Aorta (tissue), 5 donors: ENCODE measurements around the gene TUSC2. TPM values are rescaled to one million over a fixed set of nuclear protein-coding genes. Genes with fewer than 3 reads are reported as not detected.

Experiments
- ATAC-seq: fragments of 200-7000 bp; cut with Tn5 transposase; one replicate; pipeline ENCODE4 v1.9.1; 2022; ENCODE audit warnings: moderate library complexity; ENCODE audit not compliant: low FRiP score
- DNase-seq, 2 donors: peaks; one replicate each; pipeline ENCODE4 v3.0.0-alpha.2; 2020
- H3K27ac ChIP-seq, 2 donors: one replicate each; pipeline ENCODE4 v1.5.1; 2013; ENCODE audit warnings: low read length in 2 of 2, mild to moderate bottlenecking in 2 of 2, moderate library complexity in 2 of 2, control low read depth in 1 of 2, inconsistent platforms in 1 of 2, low read depth in 1 of 2
- H3K27me3 ChIP-seq, 2 donors: one replicate each; pipeline ENCODE4 v1.6.1; 2013; ENCODE audit warnings: control low read depth in 1 of 2, low read length in 1 of 2, mild to moderate bottlenecking in 1 of 2, moderate library complexity in 1 of 2; ENCODE audit not compliant: insufficient read depth in 2 of 2, control insufficient read depth in 1 of 2
- H3K36me3 ChIP-seq, 2 donors: one replicate each; pipeline ENCODE4 v1.6.1; 2013; ENCODE audit warnings: control low read depth in 1 of 2, low read length in 1 of 2, mild to moderate bottlenecking in 1 of 2; ENCODE audit not compliant: insufficient read depth in 2 of 2, control insufficient read depth in 1 of 2
- H3K4me1 ChIP-seq, 2 donors: one replicate each; pipeline ENCODE4 v1.6.1; 2013; ENCODE audit warnings: low read length in 2 of 2, control low read depth in 1 of 2, mild to moderate bottlenecking in 1 of 2, moderate library complexity in 1 of 2; ENCODE audit not compliant: insufficient read depth in 2 of 2, control insufficient read depth in 1 of 2
- H3K4me3 ChIP-seq, 2 donors: one replicate each; pipeline ENCODE4 v1.5.1; 2013; ENCODE audit warnings: low read length in 2 of 2, control low read depth in 1 of 2, mild to moderate bottlenecking in 1 of 2
- H3K9me3 ChIP-seq: one replicate; pipeline ENCODE4 v1.6.1; 2013; ENCODE audit warnings: mild to moderate bottlenecking, low read length; ENCODE audit not compliant: control insufficient read depth
- WGBS, 2 donors: extraction: QIAGEN DNeasy Blood & Tissue Kit; methylation state at CpG; one replicate each; pipeline ENCODE4 v1.1.7; 2013; 5-methylcytosine and 5-hydroxymethylcytosine counted together
- intact Hi-C, 2 donors: fragments of 100-400 bp; cut with DNase I; formaldehyde crosslinking; loops; one replicate each; pipeline versions ENCODE4 v1.14.2 to v1.15.0; 2022
- polyA plus RNA-seq, 2 donors: library from polyadenylated mRNA; stranded (reverse); fragments of 200-250 nt; gene quantifications; one replicate each; pipeline ENCODE4 v1.2.3, GENCODE V29; 2013
- total RNA-seq, 2 donors: library from RNA; stranded (reverse); fragmentation: NEBNext Ultra II Directional; extraction: Animal tissue kit (Norgen Biotek cat#: 25700); gene quantifications; one replicate each; pipeline ENCODE4 v1.2.1, GENCODE V29; 2021
- donor health status: healthy with polysubstance abuse.
- donor health status: Bipolar disorder and iron deficiency.
- donor health status: DM: no; HTN: no; CAD: no.
- donor health status: DM: no; HTN: no; CAD: no.
- donor health status: DM: yes; HTN: yes; CAD: no.

The TUSC2 gene
- total and polyA plus RNA-seq, 4 donors, result 18.9 to 33.2 (median 25.5) TPM

- no peaks in the 10 kb centered on the region for H3K27me3 ChIP-seq
- DNase-seq (no peak), ATAC-seq (no peak)
- no peak overlapping the region for H3K4me3 ChIP-seq
- H3K9me3 ChIP-seq, result no peaks in the 10 kb centered on the region
- no peaks in the 10 kb centered on the region for H3K4me1 ChIP-seq
- intact Hi-C loops, result loop anchor here in 1 of 2 donors (10.0 kb wide), 1 partner anchor 1037 kb away; the partner anchor contains the start of gene RBM15B
- 68 to 75% methylated on average over 1 of the region's 1 CpG for WGBS, 2 donors
- H3K36me3 ChIP-seq, result peaks cover 0 to 5% of the 10 kb centered on the region in 2 donors
- H3K27ac ChIP-seq, result no peak overlapping the region
These were observed 29.5 kb upstream of the TUSC2 start for GRCh38 chr3:50357481-50357880.

GRCh38 chr3:50356553-50356952 is 28.5 kb upstream of the TUSC2 start:
- peaks cover 0 to 5% of the 10 kb centered on the region in 2 donors for H3K36me3 ChIP-seq
- no peaks in the 10 kb centered on the region for H3K9me3 ChIP-seq
- H3K4me3 ChIP-seq, result peak overlapping the region in 1 of 2 donors; percentile 3
- H3K27me3 ChIP-seq, result no peaks in the 10 kb centered on the region
- H3K27ac ChIP-seq, result peak overlapping the region in 1 of 2 donors; percentile 15
- WGBS, 2 donors, result 34% methylated on average over 5 of the region's 5 CpGs
- intact Hi-C loops, result loop anchor here in 1 of 2 donors (10.0 kb wide), 1 partner anchor 1038 kb away; the partner anchor contains the start of gene RBM15B
- no peaks in the 10 kb centered on the region for H3K4me1 ChIP-seq
- no peak for DNase-seq
- ATAC-seq, result no peak

GRCh38 chr3:50355829-50356552 is 28.0 kb upstream of the TUSC2 start:
- no peak overlapping the region for H3K4me3 ChIP-seq
- H3K27ac ChIP-seq, result peak overlapping the region in 1 of 2 donors; percentile 26
- no peaks in the 10 kb centered on the region for H3K4me1 ChIP-seq
- H3K27me3 ChIP-seq, result no peaks in the 10 kb centered on the region
- H3K9me3 ChIP-seq, result no peaks in the 10 kb centered on the region
- DNase-seq (no peak), ATAC-seq (no peak)
- intact Hi-C loops, result loop anchor here in 1 of 2 donors (10.0 kb wide), 1 partner anchor 1039 kb away; the partner anchor contains the start of gene RBM15B
- peaks cover 0 to 5% of the 10 kb centered on the region in 2 donors for H3K36me3 ChIP-seq
- WGBS, 2 donors, result 42 to 46% methylated on average over 5 of the region's 5 CpGs

- intact Hi-C loops, result loop anchor here in 1 of 2 donors (5.0 to 10.0 kb wide), 2 partner anchors 257 to 1040 kb away; partner anchors contain the start of genes CISH and RBM15B
- H3K36me3 ChIP-seq, result peaks cover 0 to 5% of the 10 kb centered on the region in 2 donors
- WGBS, 2 donors, result 78 to 83% methylated on average over 7 of the region's 7 CpGs
These were observed 26.8 kb upstream of the TUSC2 start for GRCh38 chr3:50354850-50355249.

GRCh38 chr3:50354186-50354764 is 26.3 kb upstream of the TUSC2 start:
- no peak overlapping the region for H3K27ac ChIP-seq
- H3K9me3 ChIP-seq, result no peaks in the 10 kb centered on the region
- intact Hi-C loops, result loop anchor here in 1 of 2 donors (5.0 to 10.0 kb wide), 2 partner anchors 258 to 1041 kb away; partner anchors contain the start of genes CISH and RBM15B
- H3K36me3 ChIP-seq, result peaks cover 0 to 5% of the 10 kb centered on the region in 2 donors
- H3K4me3 ChIP-seq, result no peak overlapping the region
- DNase-seq, result no peak
- WGBS, 2 donors, result 65 to 69% methylated on average over 5 of the region's 5 CpGs
- no peaks in the 10 kb centered on the region for H3K4me1 ChIP-seq
- no peaks in the 10 kb centered on the region for H3K27me3 ChIP-seq
- no peak for ATAC-seq

More at GRCh38 chr3:50354850-50355249, 26.8 kb upstream of the TUSC2 start:
- no peaks in the 10 kb centered on the region for H3K9me3 ChIP-seq
- no peak for DNase-seq
- no peak overlapping the region for H3K27ac ChIP-seq
- no peak overlapping the region for H3K4me3 ChIP-seq
- H3K27me3 ChIP-seq, result no peaks in the 10 kb centered on the region
- H3K4me1 ChIP-seq, result no peaks in the 10 kb centered on the region
- no peak for ATAC-seq

GRCh38 chr3:50353245-50354004 is 25.4 kb upstream of the TUSC2 start:
- no peak overlapping the region for H3K4me3 ChIP-seq
- DNase-seq (no peak), ATAC-seq (no peak)
- WGBS, 2 donors, result 77 to 78% methylated on average over 12 of the region's 12 CpGs
- H3K4me1 ChIP-seq, result no peaks in the 10 kb centered on the region
- intact Hi-C loops, result loop anchor here in 1 of 2 donors (5.0 to 10.0 kb wide), 2 partner anchors 259 to 1041 kb away; partner anchors contain the start of genes CISH and RBM15B
- H3K36me3 ChIP-seq, result peaks cover 0 to 5% of the 10 kb centered on the region in 2 donors
- H3K9me3 ChIP-seq, result no peaks in the 10 kb centered on the region
- H3K27ac ChIP-seq, result no peak overlapping the region
- no peaks in the 10 kb centered on the region for H3K27me3 ChIP-seq

GRCh38 chr3:50352781-50353180 is 24.8 kb upstream of the TUSC2 start:
- Histone ChIP-seq H3K4me3 (no peak overlapping the region), H3K4me1 (no peaks in the 10 kb centered on the region), H3K27me3 (no peaks in the 10 kb centered on the region), H3K27ac (no peak overlapping the region), H3K36me3 (peaks cover 0 to 5% of the 10 kb centered on the region in 2 donors), H3K9me3 (no peaks in the 10 kb centered on the region)
- ATAC-seq (no peak), DNase-seq (no peak)
- intact Hi-C loops, result loop anchor here in 1 of 2 donors (5.0 to 10.0 kb wide), 2 partner anchors 260 to 1042 kb away; partner anchors contain the start of genes CISH and RBM15B
- WGBS, 2 donors, result 13 to 17% methylated on average over 2 of the region's 2 CpGs

GRCh38 chr3:50351323-50351697 is 23.3 kb upstream of the TUSC2 start:
- H3K4me1 ChIP-seq, result no peaks in the 10 kb centered on the region
- intact Hi-C loops, result loop anchor here in 1 of 2 donors (5.0 to 10.0 kb wide), 2 partner anchors 261 to 1043 kb away; partner anchors contain the start of genes CISH and RBM15B

More at GRCh38 chr3:50351323-50351697, 23.3 kb upstream of the TUSC2 start:
- no peak overlapping the region for H3K4me3 ChIP-seq
- 25 to 26% methylated on average over 11 of the region's 11 CpGs for WGBS, 2 donors
- H3K27ac ChIP-seq, result peak overlapping the region in 1 of 2 donors; percentile 10
- DNase-seq (no peak), ATAC-seq (no peak)
- no peaks in the 10 kb centered on the region for H3K9me3 ChIP-seq
- peaks cover 0 to 5% of the 10 kb centered on the region in 2 donors for H3K36me3 ChIP-seq
- H3K27me3 ChIP-seq, result no peaks in the 10 kb centered on the region
